Measurements from ENCODE around the gene IRS1.

IRS1 gene

DNA sequence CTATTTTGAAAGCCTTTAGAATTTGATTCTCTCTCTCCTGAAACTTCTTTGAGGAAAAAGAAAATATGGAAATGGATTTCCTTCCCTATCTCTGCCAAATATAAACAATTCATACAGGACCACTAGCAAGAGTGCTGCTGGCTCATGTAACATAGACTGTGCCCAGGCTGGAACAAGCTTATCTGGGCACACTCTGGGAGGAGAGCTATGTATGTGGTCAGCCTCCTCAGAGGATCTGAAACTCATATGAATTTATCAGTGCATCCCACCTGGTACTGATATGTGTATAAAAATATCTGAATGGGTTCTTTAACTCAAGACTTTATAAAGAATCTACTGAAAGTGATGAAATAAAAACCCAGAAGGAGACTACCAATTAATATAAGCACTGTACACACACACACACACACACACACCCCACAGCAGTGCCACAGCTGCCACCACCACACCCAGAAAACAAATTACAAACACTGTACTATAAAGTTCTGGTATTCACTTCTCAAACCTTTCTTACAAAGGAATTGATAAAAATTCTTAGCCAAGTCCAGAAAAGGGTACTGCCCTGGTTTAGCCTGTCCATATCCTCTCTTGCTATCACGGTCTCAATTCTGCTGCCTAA is 115.6 kb downstream of the IRS1 start:
- DNase-seq (ENCODE audit: low read depth), result no peak

DNA sequence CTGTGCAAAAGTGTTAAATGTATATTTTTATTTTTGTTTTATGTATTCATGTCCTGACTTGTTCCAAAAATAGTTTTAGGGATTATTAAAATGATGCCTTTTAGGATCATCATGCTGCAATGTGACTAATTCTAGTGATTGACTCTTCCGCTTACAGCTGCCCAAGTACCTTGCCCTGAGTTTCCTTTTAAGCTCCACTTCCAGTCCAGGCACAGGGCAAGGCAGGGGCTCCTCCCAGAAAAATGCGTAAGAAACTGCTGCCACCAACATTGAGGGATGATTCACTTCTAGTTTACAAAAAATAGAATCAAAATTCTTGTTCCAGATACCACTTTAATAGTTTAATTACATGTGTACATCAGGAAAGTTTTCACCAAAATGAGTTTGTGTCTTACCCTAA is 116.4 kb downstream of the IRS1 start:
- DNase-seq (ENCODE audit: low read depth), result no peak
